CD4-positive, alpha-beta T cell treated with Interleukin-12 subunit alpha and Interleukin-12 subunit beta, for 1 hour (primary cell): Measurements from ENCODE around the gene RCAN1.
"Not testable (repeated sequence)": the region's sequence is repeated elsewhere in the genome, so short reads cannot be mapped to it uniquely, and the experiment has no call there.

Experiments used
- DNase-seq: peaks from one replicate; pipeline ENCODE4 v3.0.0-alpha.2; 2020

The RCAN1 gene

DNA sequence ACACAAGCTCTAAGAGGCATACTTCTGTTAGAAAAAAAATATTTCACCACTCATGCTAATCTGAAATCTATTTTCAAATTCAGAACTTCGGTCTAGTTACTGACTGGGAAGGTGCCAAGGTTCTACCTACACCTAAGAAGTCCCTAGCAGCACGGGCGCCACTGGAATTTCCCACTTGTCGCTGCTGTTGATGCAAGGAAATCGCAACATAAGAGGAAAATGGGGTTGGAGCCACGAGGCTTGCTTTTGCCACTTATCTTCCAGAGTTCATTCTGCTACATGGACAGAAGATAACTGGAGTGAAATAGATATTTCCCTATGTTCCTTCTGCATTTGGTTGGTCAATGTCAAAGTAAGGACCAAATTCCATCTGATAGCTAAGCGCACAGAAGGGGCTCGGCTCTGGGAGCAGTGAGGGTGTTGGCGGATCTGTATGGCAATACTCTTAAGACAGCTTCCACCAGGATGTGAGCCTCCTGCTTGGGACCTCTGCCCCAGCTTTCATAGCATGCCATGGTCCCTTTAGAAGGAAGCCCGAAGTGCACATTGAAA is 47.2 kb downstream of the RCAN1 start:
- no peak for DNase-seq

- DNase-seq, result no peak
Observed at GRCh38 chr21:34565238-34565637, 49.7 kb downstream of the RCAN1 start.

GRCh38 chr21:34563370-34563769 is 51.5 kb downstream of the RCAN1 start:
- DNase-seq, result not testable (repeated sequence)

GRCh38 chr21:34561806-34562205 is 53.1 kb downstream of the RCAN1 start:
- DNase-seq, result no peak

GRCh38 chr21:34560609-34561008 is 54.3 kb downstream of the RCAN1 start:
- DNase-seq, result no peak

DNA sequence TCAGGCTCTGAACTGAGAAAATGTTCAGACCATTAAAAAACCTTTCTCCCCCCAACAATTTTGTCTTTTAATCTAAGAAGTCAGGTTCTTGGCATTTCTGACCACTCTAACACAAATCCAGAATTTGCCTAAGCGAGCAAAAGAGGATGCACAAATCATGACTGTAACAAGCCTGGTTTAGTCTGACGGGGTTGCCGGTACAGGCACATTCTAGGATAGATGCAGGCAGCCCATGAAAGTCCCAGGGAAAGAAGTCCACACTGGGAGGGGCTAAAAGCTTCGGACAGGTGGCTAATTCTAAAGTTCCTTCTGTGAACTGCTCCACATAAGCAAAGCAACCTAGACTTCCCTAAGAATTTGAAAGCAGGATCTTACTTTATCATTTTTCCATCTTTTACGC is 54.9 kb downstream of the RCAN1 start:
- no peak for DNase-seq

GRCh38 chr21:34559089-34559631 is 55.8 kb downstream of the RCAN1 start:
- no peak for DNase-seq

DNA sequence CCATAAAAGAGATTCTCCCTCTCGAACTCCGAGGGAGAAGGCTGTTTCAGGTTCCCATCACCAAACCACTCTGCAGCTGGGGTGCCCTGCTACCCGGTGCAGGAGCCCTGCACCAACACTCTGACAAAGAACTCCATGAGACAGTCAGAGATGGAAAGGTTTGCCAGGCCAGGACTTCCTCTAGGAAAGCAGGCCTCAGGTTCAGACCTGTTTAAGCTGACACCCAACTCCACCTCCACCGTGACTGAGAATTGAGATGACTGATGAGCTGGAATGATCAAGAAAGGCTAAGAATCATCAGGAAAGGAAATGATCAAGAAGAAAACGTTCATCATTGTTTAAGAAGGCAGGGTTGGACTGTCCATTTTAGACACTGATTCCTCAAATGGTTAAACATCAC is 56.7 kb downstream of the RCAN1 start:
- DNase-seq, result no peak

DNA sequence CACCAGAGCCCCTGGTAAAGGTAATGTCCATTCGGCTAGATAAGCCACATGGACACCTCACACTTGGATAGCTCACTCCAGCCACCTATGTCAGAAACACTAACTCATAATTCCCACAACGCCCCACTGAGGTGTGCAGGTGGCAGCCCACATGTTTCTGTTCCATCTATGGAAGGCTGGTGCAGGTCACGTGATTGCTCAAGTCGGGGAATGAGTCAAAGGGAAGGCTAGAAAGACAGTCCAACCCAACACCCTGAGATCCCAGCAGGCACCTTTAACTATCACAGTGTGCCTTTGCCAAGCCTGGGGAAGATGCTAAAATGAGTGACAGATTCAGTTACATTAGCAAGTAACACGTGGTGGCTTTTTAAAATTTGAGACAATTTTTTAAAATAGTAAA is 57.7 kb downstream of the RCAN1 start:
- DNase-seq, result no peak

DNA sequence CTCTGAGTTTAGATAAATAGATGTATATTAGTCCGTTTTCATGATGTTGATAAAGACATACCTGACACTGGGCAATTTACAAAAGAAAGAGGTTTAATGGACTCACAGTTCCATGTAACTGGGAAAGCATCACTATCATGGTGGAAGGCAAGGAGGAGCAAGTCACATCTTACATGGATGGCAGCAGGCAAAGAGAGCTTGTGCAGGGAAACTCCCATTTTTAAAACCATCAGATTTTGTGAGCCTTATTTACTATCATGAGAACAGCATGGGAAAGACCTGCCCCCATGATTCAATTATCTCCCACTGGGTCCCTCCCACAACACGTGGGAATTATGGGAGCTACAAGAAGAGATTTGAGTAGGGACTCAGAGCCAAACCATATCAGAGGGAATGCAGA is 60.2 kb downstream of the RCAN1 start:
- not testable (repeated sequence) for DNase-seq

- DNase-seq, result no peak
Observed at GRCh38 chr21:34554227-34554626, 60.7 kb downstream of the RCAN1 start.

GRCh38 chr21:34553151-34553952 is 61.6 kb downstream of the RCAN1 start:
- DNase-seq, result no peak

GRCh38 chr21:34552360-34553098 is 62.4 kb downstream of the RCAN1 start:
- DNase-seq, result no peak

DNA sequence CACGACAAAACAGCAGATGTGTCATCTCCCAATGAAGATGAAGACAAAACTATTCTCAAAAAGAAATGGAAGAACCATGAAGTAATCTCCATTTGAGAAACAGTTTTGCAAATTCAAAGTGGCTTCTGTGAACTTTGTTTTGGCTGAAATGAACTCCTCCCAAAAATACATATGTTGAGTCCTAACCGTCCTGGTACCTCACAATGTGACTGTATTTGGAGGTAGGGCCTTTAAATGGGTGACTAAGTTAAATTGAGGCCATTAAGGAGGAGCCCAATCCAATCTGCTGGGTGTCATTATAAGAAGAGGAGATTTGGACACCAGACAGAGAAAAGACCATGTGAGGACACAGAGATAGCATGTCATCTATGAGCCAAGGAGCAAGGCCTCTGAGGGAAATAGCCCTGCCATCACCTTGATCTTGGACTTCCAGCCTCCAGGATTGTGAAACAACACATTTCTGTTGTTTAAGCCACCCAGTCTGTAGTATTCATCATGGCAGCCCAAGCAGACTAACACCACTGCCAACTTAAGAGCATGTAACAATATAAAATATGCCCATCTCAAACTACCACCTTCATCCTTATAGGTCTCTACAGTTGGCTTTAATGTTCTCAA is 64.6 kb downstream of the RCAN1 start:
- no peak for DNase-seq

DNA sequence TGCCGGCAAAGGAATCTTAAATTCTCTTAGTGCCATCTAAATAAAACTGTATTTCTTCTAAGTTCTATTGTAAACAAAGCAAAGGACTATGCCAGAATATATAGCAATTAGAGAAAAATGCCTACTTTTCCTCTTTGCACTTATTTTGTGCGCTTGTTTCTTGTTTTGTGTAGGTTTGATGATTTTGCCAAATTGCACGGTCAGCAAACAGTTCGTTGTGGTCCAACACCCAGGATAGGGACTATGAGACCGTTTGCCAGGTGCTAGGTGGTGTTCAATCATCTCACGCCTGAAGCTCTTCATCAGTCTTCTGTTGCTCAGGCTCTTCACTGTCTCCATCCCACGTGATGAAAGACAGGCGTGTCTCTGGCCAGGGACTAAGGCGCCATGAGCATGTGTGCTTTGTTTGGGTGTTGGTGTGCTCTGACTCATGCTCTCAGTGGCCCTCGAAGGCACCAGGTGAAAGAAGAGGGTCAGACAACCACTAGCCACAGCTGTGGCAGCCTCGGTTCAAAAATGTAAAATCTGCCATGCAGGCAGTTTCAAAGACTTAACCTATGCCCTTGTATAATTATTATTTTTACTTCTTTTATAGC is 66.0 kb downstream of the RCAN1 start:
- DNase-seq, result no peak

DNA sequence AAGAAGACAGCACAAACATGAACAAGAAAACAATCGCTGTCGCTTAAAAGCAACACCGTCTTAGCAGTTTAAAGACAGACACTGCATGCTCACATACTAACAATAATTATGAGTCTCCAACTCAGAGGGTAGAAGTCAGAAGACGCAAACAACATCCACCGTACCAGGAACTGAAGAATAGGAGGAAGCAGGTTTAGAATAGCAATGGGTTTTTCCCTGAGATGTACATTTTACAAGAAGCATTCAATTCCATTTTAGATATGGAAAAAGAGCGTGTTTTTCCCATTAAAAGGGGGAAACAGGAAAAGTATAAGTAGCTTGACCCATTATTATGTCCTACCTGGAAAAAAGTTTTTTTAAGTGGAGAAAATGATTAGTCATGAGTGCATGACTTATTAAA is 68.4 kb downstream of the RCAN1 start:
- no peak for DNase-seq

- DNase-seq, result no peak
Observed at GRCh38 chr21:34545079-34545884, 69.6 kb downstream of the RCAN1 start.

DNA sequence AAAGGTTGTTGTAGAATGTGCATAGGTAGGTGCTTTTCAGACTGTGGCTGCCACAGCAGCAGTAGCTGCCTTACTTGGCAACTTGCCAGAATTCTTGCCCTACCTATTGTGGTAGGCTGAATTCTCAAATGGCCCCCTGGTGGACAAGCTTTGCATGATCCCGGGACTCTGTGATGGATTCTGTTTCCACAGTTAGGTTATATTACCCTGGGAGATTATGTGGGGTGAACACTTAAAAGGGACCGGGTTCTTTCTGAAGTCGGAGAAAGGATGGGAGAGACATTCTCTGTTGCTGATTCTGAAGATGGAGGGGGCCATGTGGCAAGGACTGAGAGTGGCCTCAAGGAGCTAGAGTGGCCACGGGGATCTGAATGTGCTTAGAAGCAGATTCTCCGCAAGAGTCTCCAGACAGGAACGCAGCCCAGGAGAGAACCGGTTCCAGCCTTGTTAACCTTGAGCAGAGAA is 70.8 kb downstream of the RCAN1 start:
- DNase-seq, result peak; percentile 45

GRCh38 chr21:34543017-34543416 is 71.9 kb downstream of the RCAN1 start:
- DNase-seq, result no peak

DNA sequence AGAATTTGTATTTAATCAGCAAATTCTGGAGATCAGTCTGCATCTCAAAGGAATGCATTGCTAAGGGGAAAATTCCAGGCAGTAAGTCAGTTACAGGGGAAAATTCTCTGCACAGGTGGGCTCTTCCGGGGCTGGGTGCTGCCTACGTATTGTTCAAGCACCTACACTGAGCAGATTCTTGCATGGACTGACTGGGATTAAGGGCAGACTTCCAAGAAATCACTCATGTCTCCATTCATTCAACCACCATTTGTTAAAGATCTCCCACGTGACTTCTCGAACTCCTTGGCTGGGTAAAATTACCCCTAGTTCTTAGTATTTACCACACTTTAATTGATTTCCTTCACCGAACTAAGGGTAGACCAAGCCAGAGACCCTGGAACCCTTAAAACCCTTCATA is 74.7 kb downstream of the RCAN1 start:
- DNase-seq, result no peak

DNA sequence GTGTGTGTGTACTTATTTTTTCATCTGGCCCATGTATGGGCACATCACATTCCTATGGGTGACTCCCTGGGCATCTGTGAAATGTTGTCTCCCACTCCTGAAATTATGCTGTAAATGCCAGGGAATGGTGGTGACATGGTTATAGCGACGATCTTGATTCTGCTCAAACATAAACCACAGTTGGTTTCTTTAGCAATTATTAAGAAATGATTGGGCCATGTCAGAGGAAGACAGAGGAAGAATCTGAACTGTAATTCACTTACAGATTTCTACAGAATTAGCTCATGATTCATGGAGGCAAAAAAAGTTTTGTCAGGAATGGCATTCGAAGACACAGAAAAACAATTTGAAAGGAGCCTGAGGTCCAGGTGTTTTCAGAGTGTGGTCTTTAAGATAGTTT is 77.1 kb downstream of the RCAN1 start:
- no peak for DNase-seq

- DNase-seq, result no peak
Observed at GRCh38 chr21:34536820-34537219, 78.1 kb downstream of the RCAN1 start.
